Measurements from ENCODE around the gene PCDHB2.
"Not testable (repeated sequence)": the region's sequence is repeated elsewhere in the genome, so short reads cannot be mapped to it uniquely, and the experiment has no call there.

The PCDHB2 gene

DNA sequence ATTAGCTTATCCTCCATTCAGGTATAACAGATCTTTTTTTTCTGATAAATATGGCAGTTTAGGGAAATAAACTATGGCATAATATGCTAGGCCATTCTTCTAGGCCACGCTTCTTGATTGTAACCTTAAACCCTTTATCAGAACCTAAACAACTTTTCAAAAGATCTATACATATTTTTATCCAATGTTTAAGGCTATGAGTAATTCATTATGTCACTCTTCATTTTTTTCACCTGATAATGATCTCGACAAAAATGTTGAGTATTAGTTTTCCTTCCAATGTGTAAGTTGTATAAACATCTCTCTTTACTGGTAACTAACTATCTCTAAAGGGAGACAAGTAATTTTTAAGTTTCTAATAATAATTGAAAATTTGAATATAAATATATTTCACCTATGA lies 24.8 kb downstream of the PCDHB2 start:
- TF ChIP-seq, protein P1, sequence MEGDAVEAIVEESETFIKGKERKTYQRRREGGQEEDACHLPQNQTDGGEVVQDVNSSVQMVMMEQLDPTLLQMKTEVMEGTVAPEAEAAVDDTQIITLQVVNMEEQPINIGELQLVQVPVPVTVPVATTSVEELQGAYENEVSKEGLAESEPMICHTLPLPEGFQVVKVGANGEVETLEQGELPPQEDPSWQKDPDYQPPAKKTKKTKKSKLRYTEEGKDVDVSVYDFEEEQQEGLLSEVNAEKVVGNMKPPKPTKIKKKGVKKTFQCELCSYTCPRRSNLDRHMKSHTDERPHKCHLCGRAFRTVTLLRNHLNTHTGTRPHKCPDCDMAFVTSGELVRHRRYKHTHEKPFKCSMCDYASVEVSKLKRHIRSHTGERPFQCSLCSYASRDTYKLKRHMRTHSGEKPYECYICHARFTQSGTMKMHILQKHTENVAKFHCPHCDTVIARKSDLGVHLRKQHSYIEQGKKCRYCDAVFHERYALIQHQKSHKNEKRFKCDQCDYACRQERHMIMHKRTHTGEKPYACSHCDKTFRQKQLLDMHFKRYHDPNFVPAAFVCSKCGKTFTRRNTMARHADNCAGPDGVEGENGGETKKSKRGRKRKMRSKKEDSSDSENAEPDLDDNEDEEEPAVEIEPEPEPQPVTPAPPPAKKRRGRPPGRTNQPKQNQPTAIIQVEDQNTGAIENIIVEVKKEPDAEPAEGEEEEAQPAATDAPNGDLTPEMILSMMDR (conservative IDR thresholded peaks at IDR 0.05; ENCODE audit: low read depth, low read length), result no peak
- Histone ChIP-seq H3K9ac (no peak overlapping the region), H4K20me1 (ENCODE audit: insufficient read depth) (no peaks in the 10 kb centered on the region), H2AFZ (ENCODE audit: low read depth) (no peak overlapping the region), H3K27me3 (ENCODE audit: insufficient read depth, low read depth) (no peaks in the 10 kb centered on the region), H3K4me2 (no peak overlapping the region), H3K36me3 (ENCODE audit: insufficient read depth) (no peaks in the 10 kb centered on the region), H3K4me1 (ENCODE audit: low read depth, poor library complexity, severe bottlenecking) (no peaks in the 10 kb centered on the region), H3K27ac (no peak overlapping the region), H3K79me2 (ENCODE audit: insufficient read depth, low read depth) (no peaks in the 10 kb centered on the region), H3K4me3 (IDR thresholded peaks at IDR 0.05; ENCODE audit: insufficient read depth, low read depth, low read length) (no peak overlapping the region)

DNA sequence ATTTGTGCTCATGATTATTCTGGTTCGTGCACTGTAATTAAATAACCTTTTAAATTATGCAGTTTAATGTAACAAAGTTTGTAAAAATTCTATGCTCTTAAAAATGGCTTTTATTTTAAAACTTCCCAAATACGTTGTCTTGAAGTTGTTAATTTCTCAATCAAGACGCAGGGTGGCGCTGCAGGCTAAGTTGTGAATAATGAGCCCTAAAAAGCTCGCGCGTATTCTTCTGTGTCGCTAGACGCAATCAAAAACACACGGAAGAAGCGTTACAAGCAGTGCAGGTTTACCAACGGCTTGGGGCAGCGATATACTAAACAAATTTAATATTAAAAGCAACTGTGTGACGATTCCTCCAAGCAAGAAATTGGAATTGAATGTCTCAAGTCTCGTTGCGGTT lies 27.1 kb downstream of the PCDHB2 start, which contains the start of gene PCDHB4:
Gene PCDHB4, plus strand, starts transcription at position 256 of the 400 bp plus-strand sequence. CDS start 181 bp downstream, outside the sequence.
- H3K36me3 ChIP-seq (ENCODE audit: insufficient read depth), result no peaks in the 10 kb centered on the region
- H3K4me2 ChIP-seq, result no peak within 1 kb of the TSS
- TF ChIP-seq, protein P1 (conservative IDR thresholded peaks at IDR 0.05; ENCODE audit: low read depth, low read length), result no peak
- no peak within 1 kb of the TSS for H3K27ac ChIP-seq
- no peaks in the 10 kb centered on the region for H3K27me3 ChIP-seq (ENCODE audit: insufficient read depth, low read depth)
- H3K9ac ChIP-seq, result no peak within 1 kb of the TSS
- no peaks in the 10 kb centered on the region for H4K20me1 ChIP-seq (ENCODE audit: insufficient read depth)
- no peaks in the 10 kb centered on the region for H3K4me1 ChIP-seq (ENCODE audit: low read depth, poor library complexity, severe bottlenecking)
- no peak within 1 kb of the TSS for H2AFZ ChIP-seq (ENCODE audit: low read depth)
- no peak within 1 kb of the TSS for H3K4me3 ChIP-seq (IDR thresholded peaks at IDR 0.05; ENCODE audit: insufficient read depth, low read depth, low read length)
- no peaks in the 10 kb centered on the region for H3K79me2 ChIP-seq (ENCODE audit: insufficient read depth, low read depth)

DNA sequence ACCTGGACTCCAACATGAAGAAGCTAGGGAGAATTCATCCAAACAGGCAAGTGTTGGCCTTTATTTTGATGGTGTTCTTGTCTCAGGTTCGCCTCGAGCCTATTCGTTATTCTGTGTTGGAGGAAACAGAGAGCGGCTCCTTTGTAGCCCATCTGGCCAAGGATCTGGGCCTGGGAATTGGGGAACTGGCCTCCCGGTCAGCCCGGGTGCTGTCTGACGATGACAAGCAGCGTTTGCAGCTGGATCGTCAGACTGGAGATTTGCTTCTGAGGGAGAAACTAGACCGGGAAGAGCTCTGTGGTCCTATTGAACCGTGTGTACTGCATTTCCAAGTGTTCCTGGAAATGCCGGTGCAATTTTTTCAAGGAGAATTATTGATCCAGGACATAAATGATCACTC lies 27.6 kb downstream of the PCDHB2 start:
- H2AFZ ChIP-seq (ENCODE audit: low read depth), result no peak overlapping the region
- H3K4me1 ChIP-seq (ENCODE audit: low read depth, poor library complexity, severe bottlenecking), result no peaks in the 10 kb centered on the region
- H3K36me3 ChIP-seq (ENCODE audit: insufficient read depth), result no peaks in the 10 kb centered on the region
- no peak overlapping the region for H3K9ac ChIP-seq
- no peaks in the 10 kb centered on the region for H3K79me2 ChIP-seq (ENCODE audit: insufficient read depth, low read depth)
- no peak overlapping the region for H3K4me2 ChIP-seq
- no peak overlapping the region for H3K27ac ChIP-seq
- H4K20me1 ChIP-seq (ENCODE audit: insufficient read depth), result no peaks in the 10 kb centered on the region
- TF ChIP-seq, protein P1 (conservative IDR thresholded peaks at IDR 0.05; ENCODE audit: low read depth, low read length), result no peak
- H3K27me3 ChIP-seq (ENCODE audit: insufficient read depth, low read depth), result no peaks in the 10 kb centered on the region
- no peak overlapping the region for H3K4me3 ChIP-seq (IDR thresholded peaks at IDR 0.05; ENCODE audit: insufficient read depth, low read depth, low read length)

DNA sequence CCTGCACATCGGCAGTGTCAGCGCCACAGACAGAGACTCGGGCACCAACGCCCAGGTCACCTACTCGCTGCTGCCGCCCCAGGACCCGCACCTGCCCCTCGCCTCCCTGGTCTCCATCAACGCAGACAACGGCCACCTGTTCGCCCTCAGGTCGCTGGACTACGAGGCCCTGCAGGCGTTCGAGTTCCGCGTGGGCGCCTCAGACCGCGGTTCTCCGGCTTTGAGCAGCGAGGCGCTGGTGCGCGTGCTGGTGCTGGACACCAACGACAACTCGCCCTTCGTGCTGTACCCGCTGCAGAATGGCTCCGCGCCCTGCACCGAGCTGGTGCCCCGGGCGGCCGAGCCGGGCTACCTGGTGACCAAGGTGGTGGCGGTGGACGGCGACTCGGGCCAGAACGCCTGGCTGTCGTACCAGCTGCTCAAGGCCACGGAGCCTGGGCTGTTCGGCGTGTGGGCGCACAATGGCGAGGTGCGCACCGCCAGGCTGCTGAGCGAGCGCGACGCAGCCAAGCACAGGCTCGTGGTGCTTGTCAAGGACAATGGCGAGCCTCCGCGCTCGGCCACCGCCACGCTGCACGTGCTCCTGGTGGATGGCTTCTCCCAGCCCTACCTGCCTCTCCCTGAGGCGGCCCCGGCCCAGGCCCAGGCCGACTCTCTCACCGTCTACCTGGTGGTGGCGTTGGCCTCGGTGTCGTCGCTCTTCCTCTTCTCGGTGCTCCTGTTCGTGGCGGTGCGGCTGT lies 29.2 kb downstream of the PCDHB2 start:
- H3K9ac ChIP-seq; H3K79me2 ChIP-seq (ENCODE audit: insufficient read depth, low read depth); H2AFZ ChIP-seq (ENCODE audit: low read depth); H3K4me2 ChIP-seq; H3K36me3 ChIP-seq (ENCODE audit: insufficient read depth); H3K4me3 ChIP-seq (IDR thresholded peaks at IDR 0.05; ENCODE audit: insufficient read depth, low read depth, low read length); H4K20me1 ChIP-seq (ENCODE audit: insufficient read depth); H3K27me3 ChIP-seq (ENCODE audit: insufficient read depth, low read depth); H3K27ac ChIP-seq; H3K4me1 ChIP-seq (ENCODE audit: low read depth, poor library complexity, severe bottlenecking): not testable (repeated sequence)

DNA sequence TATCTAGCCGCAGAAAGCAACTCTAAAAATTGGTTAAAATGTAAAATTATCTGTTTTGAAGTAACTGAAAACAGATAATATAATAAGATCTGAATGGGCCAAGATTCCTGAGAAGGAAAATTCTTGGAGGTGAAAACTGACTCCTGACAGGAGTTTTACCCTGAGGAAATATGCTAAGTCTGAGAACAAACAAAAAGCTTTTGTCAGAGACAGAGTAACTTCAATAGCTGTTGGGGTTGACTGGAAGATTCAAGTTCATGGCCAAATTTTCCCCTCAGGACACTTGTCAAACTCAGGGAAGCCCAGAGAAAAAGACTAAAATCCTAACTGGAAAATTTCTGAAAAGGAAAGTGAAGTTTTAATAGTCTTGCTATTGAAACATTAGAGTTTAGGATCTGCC lies 32.9 kb downstream of the PCDHB2 start:
- no peak overlapping the region for H2AFZ ChIP-seq (ENCODE audit: low read depth)
- H3K27ac ChIP-seq, result no peak overlapping the region
- H3K4me2 ChIP-seq, result no peak overlapping the region
- H3K27me3 ChIP-seq (ENCODE audit: insufficient read depth, low read depth), result no peaks in the 10 kb centered on the region
- no peak overlapping the region for H3K9ac ChIP-seq
- no peak overlapping the region for H3K4me3 ChIP-seq (IDR thresholded peaks at IDR 0.05; ENCODE audit: insufficient read depth, low read depth, low read length)
- TF ChIP-seq, protein P1 (conservative IDR thresholded peaks at IDR 0.05; ENCODE audit: low read depth, low read length), result no peak
- H3K4me1 ChIP-seq (ENCODE audit: low read depth, poor library complexity, severe bottlenecking), result no peaks in the 10 kb centered on the region
- H3K36me3 ChIP-seq (ENCODE audit: insufficient read depth), result no peaks in the 10 kb centered on the region
- no peaks in the 10 kb centered on the region for H3K79me2 ChIP-seq (ENCODE audit: insufficient read depth, low read depth)
- H4K20me1 ChIP-seq (ENCODE audit: insufficient read depth), result no peaks in the 10 kb centered on the region
